HK-2 (cell line): ENCODE measurements around the gene RTN4RL2.
"Not testable (repeated sequence)": the region's sequence is repeated elsewhere in the genome, so short reads cannot be mapped to it uniquely, and the experiment has no call there.

Experiments used
- DNase-seq: peaks from one replicate; pipeline ENCODE4 v3.0.0-alpha.2; 2018; ENCODE audit not compliant: unreplicated experiment

The RTN4RL2 gene

DNA sequence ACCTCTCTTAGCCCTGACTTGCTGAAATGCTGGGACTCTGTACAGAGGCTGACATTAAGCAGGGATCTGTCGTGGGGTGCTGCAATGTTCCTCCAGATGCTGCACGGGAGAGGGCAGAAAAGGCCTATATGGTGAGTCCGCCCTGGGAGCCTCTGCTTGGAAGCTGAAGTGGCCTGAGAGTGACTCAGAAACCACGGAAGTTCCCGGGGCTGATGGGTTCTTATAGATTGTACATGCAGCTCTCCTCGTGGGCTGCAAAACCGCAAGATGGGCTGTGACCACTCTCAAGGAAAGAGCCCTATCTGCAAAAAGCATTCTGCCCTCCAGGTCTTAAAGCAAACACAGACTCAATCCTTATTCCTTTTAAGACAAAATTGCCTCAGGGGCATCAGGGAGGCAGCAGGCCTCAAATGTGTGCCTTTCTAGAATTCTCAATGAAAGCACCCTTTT lies 27.6 kb upstream of the RTN4RL2 start:
- DNase-seq = peak; percentile 70

DNA sequence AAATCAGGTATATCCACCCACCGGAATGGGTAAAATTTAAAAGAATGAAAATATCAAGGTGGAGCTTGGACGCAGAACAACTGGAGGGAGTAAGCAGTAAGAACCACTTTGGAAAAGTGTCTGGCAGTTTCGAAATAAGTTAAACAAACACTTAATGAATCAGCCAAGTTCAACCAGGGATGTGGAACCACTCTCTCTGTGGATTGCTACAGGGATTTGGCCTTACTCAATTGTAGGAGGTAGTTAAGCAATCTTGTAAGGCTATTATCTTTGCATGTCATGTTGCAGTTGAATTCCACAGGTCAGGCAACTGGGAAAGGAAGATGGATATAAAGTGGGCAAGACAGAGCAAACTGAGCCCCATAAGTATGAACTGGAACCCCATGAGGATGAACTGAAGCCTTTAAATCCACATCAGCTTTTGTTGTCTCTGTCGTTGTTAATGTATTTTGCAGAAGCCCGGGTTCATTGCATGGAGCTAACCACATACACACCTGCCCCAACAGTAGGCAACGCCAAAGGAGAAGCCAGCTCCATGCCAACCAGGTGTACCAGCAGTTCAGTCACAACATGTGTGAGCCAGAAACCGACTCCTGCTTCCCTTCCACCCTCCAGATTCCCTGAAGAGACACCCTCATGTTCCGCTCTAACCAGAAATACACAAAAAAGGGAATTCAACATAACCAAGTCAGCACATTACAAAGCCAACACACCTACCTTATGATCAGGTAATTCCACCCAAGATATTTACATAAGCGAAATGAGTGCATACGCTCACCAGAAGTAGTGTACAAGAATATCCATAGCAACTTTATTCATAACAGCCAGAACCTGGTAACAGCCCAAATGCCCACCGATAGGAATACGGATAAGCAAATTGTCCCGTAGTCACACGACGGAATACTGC lies 25.4 kb upstream of the RTN4RL2 start:
- no peak for DNase-seq

- no peak for DNase-seq
Observed at GRCh38 chr11:57436031-57436430, 24.3 kb upstream of the RTN4RL2 start.

DNA sequence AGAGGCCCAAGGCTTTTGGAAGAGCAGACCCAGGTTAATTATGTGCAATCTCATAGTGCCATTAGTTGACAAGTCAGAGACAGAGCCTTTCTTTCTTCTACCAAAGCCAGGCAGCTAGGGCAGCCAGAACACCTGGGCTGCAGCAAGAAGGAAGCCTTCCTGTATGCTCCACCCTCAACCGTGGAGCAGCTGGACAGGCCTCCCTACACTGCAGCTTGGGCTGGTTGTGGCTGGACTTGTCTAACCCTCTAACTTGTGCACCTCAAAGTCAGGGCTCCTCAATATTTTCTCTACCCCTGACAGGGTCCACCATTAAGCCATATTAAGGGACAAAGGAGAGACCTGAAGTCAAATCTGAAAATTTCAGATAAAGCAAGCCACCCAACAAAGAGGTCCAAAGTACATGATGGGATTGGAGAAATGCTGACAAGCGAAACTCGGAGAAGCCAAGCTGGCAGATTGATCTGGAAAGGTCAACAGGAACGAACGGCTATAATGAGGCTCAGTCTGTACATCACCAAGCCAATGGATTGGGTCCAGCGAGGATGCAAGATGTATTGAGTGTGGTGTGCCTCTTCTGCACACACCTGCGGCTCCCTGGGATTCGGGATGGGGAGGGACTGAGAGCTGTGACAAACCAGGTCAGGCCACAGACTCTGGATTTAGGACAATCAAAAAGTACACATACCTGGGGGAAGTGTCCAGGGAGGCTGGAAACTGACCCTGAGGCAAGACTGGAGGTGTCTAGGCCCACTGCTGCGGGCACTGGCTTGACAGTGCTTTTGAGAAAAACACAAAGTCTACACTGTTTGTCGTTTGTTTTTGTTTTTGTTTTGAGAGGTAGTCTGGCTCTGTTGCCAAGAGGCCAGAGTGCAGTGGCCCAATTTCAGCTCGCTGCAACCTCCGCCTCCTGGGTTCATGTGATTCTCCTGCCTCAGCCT lies 21.7 kb upstream of the RTN4RL2 start:
- no peak for DNase-seq

DNA sequence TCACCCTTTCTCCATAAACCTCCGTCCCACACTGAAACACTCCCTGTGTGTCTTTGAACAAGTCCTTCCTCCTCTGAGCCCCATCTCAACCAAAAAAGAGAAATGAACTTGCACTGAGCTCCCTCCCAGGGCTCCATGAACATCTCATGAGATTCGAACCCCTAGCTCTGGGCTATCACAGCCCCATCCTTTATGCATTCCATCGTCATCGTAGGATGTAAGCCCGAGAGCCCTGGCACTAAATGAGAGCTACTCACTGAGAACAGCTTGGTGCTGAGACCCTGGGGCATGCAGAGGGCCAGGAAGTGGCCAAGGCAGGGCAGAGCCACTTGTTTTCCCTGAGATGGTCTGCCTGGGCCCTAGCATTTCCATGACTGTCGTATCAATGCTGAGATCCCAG lies 20.5 kb upstream of the RTN4RL2 start:
- no peak for DNase-seq

- no peak for DNase-seq
Observed at GRCh38 chr11:57440744-57441414, 19.4 kb upstream of the RTN4RL2 start.

DNA sequence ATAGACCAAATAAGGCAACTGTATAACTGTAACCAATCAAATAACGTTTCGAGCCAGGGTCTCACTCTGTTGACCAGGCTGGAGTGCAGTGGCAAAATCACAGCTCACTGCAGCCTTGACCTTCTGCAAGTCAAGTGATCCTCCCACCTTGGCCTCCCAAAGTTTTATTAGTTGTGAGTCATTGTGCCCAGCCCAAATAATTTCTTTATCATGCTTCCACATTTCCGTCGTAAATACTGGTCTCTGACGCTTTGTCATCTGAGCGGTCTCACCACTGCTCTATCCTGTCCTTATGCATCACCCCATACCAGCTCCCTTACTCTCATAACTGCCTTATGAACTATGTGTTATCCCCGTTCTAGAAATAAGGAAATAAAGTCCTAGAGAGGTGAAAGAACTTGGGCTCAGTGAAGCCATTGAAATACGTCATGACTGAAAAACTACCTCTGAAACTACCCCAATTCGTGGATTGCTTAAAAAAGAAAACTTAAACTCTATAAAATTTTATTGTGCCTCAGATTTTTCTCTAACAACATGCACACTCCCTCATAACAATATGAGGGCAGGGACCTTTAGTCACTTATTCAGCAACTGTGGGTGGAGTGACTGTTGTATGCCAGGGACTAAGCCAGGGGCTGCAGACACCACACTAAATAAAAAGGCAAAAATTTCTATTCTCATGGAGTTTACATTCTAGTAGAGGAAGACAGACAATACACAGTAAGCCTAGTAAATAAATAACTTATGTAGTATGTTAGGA lies 15.8 kb upstream of the RTN4RL2 start:
- DNase-seq = no peak

DNA sequence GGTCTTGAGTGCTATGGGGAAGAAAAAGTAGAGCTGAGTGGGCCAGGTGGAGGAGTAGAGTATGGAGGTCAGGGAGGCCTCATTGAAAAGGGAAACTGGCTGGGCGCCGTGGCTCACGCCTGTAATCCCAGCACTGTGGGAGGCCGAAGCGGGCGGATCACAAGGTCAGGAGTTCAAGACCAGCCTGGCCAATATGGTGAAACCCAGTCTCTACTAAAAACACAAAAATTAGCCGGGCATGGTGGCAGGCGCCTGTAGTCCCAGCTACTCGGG lies 15.3 kb upstream of the RTN4RL2 start:
- DNase-seq = not testable (repeated sequence)

DNA sequence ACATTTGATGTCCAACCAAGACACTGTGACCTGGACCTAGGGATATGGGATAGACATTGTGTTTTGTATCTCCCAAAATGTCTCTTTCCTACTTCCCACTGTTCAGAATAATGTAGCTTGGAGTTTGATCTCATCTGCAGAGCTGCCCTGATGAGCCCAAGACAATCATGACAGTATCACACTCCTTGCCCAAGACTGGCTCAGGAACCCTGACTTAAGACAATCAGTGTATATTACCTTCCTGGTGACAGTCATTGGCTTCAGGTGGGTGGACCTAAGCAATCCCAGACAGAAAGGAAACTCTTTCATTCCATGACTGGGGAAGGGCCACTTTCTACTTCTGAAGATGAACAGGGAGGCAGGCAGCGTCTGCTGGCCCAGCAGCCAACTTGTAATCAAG lies 14.3 kb upstream of the RTN4RL2 start:
- DNase-seq = no peak

GRCh38 chr11:57453543-57454177 lies 6.7 kb upstream of the RTN4RL2 start:
- DNase-seq = no peak

GRCh38 chr11:57456960-57457642 lies 3.2 kb upstream of the RTN4RL2 start:
- DNase-seq = peak; percentile 80

DNA sequence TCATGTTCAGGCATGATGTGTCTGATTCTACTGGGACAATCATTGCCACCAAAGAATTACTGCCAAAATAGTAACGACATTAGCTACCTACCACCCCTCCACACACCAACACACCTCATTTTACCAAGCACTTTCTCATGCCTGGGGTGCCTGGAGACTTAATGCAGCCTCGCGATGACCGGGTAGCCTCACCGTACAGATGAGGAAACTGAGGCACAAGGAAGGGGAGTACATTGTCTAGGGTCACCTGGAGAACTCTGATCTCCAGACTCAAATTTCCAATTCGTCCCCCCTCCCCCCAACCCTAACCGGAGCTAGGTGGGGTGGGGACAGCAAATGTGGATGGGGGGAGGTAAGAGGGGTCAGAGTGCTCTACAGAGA lies 2.7 kb upstream of the RTN4RL2 start:
- no peak for DNase-seq

GRCh38 chr11:57458060-57458409 lies 2.3 kb upstream of the RTN4RL2 start:
- no peak for DNase-seq

DNA sequence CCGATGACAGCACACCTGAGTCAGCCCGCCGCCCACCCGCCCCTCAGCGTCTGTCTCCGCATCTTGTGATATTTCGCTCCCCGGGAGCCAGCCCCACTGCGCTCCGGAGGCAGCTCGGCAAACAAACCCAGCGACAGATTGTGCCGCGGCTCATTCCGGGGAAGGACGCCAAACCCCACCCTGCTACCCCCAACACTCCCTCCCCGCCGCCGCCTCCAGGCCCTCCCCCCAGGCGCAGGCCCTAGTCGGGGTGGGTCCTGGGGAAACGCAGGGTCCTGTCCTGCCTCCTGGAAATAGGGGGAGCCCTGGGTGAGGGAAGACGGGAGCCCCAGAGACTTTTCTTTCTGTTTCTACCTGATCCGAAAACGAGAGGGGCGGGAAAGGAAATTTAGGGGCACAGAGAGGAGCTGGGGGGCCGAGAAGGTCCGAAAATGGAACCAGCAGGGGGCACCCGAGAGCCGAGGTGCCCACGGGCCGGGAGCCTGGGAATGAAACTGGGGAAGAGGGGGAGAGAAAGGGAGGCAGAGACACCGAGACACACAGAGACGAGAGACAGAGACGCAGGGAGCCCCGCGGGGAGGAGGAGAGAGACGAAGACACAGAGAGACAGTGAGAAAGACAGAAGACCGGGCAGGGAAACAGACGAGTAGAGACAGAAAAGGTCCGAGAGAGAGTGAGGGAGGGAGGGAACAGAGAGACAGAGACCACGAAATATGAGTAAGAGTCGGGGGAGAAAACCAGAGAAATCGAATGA lies 1.7 kb upstream of the RTN4RL2 start:
- no peak for DNase-seq

- no peak for DNase-seq
Observed at GRCh38 chr11:57459164-57460021, 935 bp upstream of the RTN4RL2 start.

DNA sequence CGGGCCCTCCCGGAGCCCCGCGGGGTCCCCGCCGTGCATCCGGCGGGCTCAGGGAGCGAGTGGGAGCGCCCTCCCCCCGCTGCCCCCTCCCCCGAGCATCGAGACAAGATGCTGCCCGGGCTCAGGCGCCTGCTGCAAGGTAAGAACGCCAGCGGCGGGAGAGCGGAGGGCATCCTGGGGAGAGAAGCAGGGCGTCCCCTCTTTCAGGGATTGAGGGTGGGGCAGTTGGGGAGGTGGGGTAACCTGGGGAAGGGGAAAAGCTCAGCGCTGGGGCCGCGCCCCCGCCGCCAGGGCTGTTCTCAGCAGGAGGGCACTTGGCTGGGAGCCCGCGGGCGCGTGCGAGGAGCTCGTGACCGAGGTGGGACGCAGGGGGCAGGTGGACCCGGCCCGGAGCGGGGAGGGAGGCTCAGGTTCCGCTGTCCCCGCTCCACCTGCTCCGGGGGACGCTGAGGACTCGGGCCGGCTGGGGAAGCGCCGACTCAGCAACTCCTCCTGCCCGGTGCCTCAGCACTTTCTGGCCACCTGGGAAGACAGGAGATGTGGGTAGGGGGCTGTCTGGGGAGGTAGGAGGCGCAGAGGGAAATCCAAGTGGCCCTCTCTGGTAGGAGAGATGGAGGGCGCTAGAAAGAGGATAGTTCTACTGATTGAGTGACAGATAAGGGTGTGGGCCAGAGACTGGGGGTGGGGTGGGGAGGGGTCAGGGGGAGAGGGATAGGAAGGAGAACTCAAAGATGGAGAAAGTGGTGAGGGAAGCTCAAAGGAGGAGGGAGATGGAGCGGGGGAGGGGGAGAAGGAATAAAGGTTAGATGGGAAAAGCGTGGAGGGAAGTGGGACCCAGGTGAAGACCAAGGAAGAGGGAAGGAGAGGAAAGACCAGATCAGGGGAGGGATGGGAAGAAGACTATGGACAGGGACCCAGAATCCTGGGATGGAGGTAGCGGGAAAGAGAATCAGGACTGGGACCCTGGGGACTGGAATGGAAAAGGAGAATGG lies 726 bp downstream of the RTN4RL2 start:
- no peak for DNase-seq

GRCh38 chr11:57461841-57462489 lies 1.6 kb downstream of the RTN4RL2 start:
- no peak for DNase-seq
